ENCODE data around the gene MYOZ3.

MYOZ3 gene

DNA sequence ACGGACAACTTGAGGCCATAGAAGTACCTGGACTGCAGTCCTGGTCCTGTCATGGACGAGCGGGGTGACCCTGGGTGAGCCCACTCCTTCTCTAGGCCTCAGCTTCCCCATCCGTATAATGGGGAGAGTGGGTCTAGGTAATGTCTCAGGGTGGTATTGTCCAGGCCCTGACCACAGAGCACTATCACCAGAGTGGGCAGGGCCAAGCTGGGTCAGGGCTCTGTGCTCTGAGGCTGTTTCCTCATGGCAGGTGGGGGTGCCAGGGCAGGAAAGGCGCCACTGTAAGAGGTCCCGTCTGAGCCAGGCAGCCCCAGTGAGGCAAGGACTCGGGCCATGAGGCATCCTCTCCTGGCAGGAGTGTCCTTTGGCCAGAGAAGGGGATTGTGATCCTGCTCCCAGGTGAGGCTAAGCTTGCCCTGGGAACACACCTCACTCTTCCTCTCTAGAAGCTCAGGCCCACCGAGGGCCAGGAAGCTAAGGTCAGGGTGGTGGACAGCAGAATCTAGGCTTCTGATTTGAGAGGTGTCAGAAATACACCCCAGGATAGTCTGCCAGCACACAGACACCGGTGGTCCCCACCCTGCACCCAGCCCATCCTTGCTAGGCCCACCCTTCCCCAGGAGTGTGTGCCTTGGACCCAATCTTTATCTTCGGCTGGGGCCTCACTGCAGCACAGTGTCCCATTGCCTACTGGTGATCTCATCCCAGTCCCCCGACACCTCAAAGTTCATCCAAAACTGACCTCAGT lies 1.5 kb upstream of the MYOZ3 start:
- Mint-ChIP-seq H3K27ac (no peak overlapping the region), H3K27me3 (no peaks in the 10 kb centered on the region), H3K4me3 (no peak overlapping the region), H3K9me3 (no peaks in the 10 kb centered on the region), H3K4me1 (peaks cover 9% of the 10 kb centered on the region), H3K36me3 (no peaks in the 10 kb centered on the region)

DNA sequence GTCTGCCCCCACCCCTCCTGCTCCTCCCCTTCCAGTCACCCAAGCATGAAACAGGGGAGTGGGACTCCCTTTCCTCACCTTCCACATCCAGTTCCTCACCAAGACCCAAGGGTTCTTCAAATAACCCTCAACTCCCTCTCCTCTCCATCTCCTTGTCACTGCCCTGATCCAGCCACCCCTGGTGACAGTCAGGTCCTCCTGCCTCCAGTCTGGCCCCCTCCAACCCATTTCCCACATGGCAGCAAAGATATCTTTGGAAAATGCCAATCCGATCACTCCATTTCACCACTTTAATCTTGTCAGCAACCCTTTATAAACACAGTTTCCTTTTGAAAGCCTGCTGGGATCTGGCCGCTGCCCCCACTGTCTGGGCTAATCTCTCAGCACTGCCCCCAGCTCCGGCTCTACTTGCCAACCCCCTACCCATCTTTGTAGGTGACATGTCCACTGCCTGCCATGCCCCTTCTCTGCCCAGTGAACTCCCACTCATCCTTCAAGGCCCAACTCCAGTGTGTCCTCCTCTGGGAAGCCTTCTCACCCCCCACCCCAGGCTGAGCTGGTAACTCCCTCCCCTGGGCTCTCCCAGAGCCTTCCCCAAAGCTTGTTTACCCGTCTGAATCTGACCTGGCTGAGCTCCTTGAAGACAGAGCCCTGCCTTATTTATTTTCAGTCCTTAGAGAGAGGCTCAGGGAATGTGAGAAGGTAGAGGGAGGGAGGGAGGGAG lies 781 bp upstream of the MYOZ3 start:
- Mint-ChIP-seq H3K4me1 (peaks cover 9% of the 10 kb centered on the region), H3K9me3 (no peaks in the 10 kb centered on the region), H3K27ac (no peak overlapping the region), H3K4me3 (no peak overlapping the region), H3K27me3 (peaks cover 2% of the 10 kb centered on the region), H3K36me3 (no peaks in the 10 kb centered on the region)

DNA sequence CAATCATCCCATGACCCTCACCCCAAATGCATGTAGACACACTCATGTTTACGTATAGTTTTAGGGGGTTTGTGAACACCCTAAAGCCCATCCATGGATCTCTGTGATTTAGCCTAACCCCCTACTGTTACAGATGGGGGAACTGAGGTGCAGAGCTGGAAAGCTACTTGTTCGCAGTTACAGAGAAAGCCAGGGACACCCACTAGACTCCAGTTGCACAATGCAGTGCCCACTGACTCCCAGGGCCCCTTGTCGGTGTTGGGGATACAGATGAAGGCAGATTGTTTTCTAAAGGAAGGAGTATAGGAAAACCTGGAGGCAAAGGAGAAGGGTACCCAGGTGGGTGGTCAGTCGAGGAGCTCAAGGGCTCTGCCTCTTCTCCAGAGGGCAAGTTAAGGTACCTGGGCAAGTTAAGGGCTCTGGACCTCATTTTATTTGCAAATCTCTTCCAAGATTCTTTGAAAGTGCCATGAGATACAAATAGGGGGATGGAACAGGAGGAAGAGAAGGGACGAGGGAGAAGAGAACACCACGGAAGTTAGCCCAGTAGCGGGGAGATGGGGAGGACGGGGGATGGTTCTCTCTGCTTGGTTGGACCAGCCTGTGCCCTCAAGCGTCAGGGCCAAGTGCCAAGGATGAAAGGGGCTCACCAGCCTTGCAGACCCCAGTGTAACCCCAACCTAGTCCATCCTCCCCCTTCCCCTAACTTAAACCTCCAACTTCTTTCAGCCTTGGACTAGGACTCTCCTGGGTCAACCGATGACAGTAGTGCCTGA lies 958 bp downstream of the MYOZ3 start:
- no peaks in the 10 kb centered on the region for H3K9me3 Mint-ChIP-seq
- no peaks in the 10 kb centered on the region for H3K36me3 Mint-ChIP-seq
- no peak overlapping the region for H3K27ac Mint-ChIP-seq
- no peak overlapping the region for H3K4me3 Mint-ChIP-seq
- H3K27me3 Mint-ChIP-seq = peaks cover 2% of the 10 kb centered on the region
- H3K4me1 Mint-ChIP-seq = peaks cover 6% of the 10 kb centered on the region

DNA sequence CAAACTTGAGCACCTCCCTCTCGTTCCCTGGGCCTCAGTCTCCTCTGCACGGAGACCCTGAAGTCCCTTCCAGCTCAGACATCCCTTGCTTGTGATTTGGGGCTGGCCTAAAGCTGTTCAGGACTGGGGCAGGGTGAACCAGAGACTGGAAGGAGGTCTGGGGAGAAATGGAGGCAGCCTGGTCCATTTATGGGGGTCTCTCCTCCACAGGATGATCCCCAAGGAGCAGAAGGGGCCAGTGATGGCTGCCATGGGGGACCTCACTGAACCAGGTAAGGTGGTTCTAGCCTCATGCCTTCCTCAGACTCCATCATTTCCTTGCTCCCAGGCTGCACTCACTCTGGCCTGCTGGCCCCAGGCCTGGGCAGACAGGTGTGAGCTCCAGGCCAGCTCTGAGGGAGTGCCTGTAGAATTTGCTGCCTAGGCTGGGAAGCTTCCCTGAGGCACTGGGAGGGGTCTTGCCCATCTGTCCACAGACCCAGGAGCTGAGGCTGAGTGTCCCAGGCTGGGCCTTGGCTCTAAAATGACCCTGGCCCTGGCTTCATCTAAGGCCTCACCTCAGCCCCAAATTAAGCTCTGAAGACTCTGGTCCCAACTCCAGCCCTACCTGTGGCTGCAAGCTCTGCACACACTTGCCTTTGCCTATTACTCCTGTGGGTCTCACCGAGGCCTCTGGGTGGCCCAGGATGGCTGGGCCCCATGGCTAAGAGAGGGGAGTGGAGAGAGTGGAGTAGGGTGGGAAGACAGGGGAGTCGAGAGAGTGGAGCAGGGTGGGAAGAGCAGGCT lies 1.9 kb downstream of the MYOZ3 start:
- Mint-ChIP-seq H3K36me3 (no peaks in the 10 kb centered on the region), H3K9me3 (no peaks in the 10 kb centered on the region), H3K27me3 (peaks cover 2% of the 10 kb centered on the region), H3K27ac (no peak overlapping the region), H3K4me1 (no peaks in the 10 kb centered on the region), H3K4me3 (no peak overlapping the region)

DNA sequence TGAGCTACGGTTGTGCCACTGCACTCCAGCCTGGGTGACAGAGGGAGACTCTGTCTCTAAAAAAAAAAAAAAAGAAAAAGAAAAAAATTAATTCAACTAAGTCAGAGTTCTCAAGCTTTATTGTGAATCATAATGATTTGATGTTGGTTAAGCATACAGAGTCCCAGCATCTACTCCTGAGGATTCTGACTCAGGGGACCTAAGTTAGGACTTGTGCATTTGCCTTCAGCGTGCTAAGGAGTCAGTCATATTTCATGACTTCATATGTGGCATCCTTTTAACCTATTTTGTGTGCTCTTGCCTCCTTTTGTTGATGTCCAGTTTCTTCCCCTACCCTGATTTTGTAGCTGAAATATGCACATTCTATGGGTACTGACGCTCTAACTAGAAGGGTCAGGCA lies 2.9 kb downstream of the MYOZ3 start:
- Mint-ChIP-seq H3K36me3 (no peaks in the 10 kb centered on the region), H3K27me3 (peaks cover 2% of the 10 kb centered on the region), H3K27ac (no peak overlapping the region)

DNA sequence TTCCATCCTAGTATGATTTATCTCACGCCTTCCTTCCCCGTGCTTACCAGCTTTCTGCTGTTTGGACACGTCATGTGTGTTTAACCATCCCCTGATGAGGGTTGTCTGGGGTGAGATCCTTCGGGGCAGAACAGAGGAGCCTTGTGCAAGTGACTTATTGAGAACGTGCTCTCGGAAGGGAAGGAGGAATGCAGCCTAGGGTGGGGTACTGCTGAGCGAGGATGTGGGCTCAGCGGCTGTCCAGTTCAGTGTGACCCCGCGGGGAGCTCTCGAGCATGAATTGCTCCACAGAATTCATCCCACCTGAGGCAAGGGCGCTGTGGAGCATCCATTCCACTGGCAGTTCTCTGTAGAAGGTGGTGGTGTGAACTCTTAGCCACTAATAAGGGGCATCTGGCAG lies 4.0 kb downstream of the MYOZ3 start:
- Mint-ChIP-seq H3K27me3 (peaks cover 4% of the 10 kb centered on the region), H3K4me1 (no peaks in the 10 kb centered on the region), H3K36me3 (no peaks in the 10 kb centered on the region), H3K9me3 (no peaks in the 10 kb centered on the region), H3K4me3 (no peak overlapping the region), H3K27ac (no peak overlapping the region)

More for the DNA sequence above, 2.9 kb downstream of the MYOZ3 start:
- Mint-ChIP-seq H3K9me3 (no peaks in the 10 kb centered on the region), H3K4me1 (no peaks in the 10 kb centered on the region), H3K4me3 (no peak overlapping the region)

DNA sequence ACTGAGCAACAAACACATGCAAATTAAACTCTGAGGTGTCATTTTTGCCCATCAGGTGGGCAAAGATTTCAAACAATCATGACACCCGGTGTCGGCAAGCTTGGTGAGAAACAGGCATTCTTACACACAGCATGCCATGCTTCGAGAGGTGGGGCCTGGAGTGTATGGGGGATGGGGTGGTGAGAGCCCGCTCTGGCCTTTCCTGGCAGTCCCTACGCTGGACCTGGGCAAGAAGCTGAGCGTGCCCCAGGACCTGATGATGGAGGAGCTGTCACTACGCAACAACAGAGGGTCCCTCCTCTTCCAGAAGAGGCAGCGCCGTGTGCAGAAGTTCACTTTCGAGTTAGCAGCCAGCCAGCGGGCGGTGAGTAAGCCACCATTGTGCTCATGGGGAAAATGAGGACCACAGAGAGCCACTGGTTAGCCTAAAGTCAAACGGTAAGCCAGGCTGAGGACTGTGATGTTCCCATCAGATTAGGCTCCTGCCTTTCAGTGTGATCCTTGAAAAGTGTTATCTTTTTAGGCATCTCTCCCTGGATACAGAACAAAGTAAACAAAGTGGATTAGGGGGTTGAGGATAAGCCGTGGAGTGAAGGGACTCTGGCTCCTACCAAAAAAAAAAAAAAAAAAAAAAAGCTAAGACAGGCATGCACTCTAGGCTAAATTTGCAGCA lies 9.4 kb downstream of the MYOZ3 start:
- peaks cover 13% of the 10 kb centered on the region for H3K27me3 Mint-ChIP-seq
- H3K4me1 Mint-ChIP-seq = peaks cover 14% of the 10 kb centered on the region
- no peak overlapping the region for H3K27ac Mint-ChIP-seq
- H3K9me3 Mint-ChIP-seq = no peaks in the 10 kb centered on the region
- H3K36me3 Mint-ChIP-seq = no peaks in the 10 kb centered on the region
- H3K4me3 Mint-ChIP-seq = peak overlapping the region; percentile 49

DNA sequence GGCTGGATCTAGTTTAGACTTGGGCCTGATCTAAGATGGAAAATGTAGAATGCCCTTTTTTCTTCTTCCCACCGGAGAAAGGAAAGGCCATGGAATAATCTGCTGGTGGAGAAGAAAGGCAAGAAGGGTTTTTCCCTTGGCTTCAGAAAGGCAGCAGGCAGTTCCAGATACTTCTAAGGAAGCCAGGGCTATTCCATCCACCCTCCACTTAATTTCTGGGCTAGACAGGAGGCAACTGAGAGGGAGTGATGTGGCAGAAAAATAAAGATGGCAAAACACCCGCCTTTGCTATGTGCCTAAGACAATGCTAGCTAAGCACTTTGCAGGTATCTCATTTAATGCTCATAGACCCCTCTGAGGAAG lies 9.9 kb downstream of the MYOZ3 start:
- Mint-ChIP-seq H3K27me3 (peaks cover 13% of the 10 kb centered on the region), H3K27ac (no peak overlapping the region), H3K36me3 (no peaks in the 10 kb centered on the region), H3K4me3 (peak overlapping the region; percentile 49), H3K4me1 (peaks cover 14% of the 10 kb centered on the region), H3K9me3 (no peaks in the 10 kb centered on the region)

DNA sequence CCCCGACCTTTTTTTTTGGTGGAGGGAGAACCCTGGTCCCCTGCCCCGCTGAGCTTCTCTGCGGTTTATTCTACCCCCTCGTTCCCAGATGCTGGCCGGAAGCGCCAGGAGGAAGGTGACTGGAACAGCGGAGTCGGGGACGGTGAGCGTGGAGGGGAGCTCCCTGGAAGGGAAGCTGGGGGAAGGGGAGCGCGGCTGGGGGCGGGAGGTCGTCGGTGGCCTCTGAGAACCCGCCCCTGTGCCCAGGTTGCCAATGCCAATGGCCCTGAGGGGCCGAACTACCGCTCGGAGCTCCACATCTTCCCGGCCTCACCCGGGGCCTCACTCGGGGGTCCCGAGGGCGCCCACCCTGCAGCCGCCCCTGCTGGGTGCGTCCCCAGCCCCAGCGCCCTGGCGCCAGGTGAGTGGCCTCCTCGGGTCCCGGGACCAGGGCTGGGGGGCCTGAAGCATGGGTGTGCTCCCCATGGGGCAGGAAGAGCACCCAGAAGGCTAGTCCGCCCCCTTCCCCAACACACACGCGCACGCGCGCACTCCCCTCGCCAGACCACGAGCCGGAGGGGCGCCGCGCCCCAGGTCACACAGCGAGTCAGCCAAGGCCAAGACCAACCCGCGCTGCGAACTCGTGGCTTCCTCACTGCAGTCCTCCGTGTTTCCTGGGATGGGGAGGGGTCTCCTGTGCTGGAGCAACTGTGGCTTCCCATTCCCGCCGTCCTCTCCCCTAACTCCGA lies 10.6 kb downstream of the MYOZ3 start:
- H3K36me3 Mint-ChIP-seq = no peaks in the 10 kb centered on the region
- H3K4me1 Mint-ChIP-seq = peaks cover 14% of the 10 kb centered on the region
- H3K9me3 Mint-ChIP-seq = no peaks in the 10 kb centered on the region
- peak overlapping the region; percentile 79 for H3K4me3 Mint-ChIP-seq
- no peak overlapping the region for H3K27ac Mint-ChIP-seq
- peaks cover 13% of the 10 kb centered on the region for H3K27me3 Mint-ChIP-seq

DNA sequence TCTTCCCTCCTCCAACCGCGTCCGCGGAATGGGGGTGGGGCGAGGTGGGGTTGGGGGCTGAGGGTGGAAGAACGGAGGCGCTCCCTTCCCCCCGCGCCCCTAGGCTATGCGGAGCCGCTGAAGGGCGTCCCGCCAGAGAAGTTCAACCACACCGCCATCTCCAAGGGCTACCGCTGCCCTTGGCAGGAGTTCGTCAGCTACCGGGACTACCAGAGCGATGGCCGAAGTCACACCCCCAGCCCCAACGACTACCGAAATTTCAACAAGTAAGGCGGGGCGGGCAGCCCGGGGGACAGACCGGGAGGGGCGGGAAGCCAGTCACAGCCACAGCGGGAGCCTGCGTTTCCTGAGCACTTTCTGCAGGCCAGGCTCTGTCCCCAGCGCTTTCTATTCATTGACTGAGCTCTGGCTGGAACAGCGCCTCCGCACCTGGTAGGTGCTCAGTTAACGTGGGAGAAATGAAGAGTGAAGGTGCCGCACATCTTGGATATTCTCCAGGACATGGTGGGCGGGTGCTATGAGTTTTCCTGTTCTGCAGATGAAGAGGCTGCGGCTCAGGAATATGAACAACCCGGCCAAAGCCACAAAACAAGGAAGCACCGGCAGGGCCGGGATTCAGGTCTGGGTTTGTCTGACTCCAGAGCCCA lies 11.3 kb downstream of the MYOZ3 start:
- peaks cover 13% of the 10 kb centered on the region for H3K27me3 Mint-ChIP-seq
- H3K4me1 Mint-ChIP-seq = peaks cover 14% of the 10 kb centered on the region
- no peak overlapping the region for H3K27ac Mint-ChIP-seq
- no peaks in the 10 kb centered on the region for H3K9me3 Mint-ChIP-seq
- H3K36me3 Mint-ChIP-seq = no peaks in the 10 kb centered on the region
- H3K4me3 Mint-ChIP-seq = peak overlapping the region; percentile 79

DNA sequence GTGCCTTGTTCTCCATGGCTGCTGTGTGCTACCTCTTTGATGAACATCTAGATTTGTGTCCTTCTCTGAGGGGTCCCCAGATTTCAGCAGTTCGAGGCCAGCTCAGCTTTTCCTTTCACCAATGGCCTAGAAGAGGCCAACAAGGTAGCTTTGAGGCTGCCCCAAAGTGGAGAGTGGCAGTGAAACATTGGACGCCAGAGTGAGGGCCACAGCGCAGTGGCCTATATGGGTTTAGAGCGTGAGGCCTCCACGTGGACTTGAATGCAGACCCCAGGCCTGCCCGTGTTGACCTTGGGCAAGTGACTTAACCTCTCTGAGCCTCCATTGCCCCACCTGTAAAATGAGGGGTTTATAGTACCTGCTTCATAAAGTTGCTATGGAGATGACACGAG lies 11.8 kb downstream of the MYOZ3 start:
- no peaks in the 10 kb centered on the region for H3K36me3 Mint-ChIP-seq
- H3K9me3 Mint-ChIP-seq = no peaks in the 10 kb centered on the region
- peaks cover 13% of the 10 kb centered on the region for H3K27me3 Mint-ChIP-seq
- H3K4me3 Mint-ChIP-seq = peak overlapping the region; percentile 79
- H3K27ac Mint-ChIP-seq = no peak overlapping the region
- H3K4me1 Mint-ChIP-seq = peaks cover 14% of the 10 kb centered on the region

DNA sequence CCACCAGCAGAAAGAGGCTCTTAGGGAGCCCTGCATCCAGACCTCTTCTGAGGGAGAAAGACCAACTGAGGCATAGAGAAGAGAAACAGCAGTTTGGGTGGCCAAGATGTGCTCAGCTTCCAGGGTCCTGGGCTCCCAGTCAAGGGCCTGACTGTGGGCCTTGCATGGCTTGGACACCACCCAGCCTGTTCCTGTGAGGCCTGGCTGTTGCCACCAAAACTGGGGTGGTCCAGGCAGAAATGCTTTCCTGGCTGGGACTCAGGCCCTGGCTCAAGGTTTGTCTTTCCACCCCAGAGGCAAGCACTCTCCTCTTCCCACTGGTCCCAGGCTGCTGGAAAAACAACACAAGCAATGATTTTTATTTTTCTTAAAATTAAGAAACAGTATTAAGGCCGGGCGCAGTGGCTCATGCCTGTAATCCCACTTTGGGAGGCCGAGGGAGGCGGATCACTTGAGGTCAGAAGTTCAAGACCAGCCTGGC lies 13.3 kb downstream of the MYOZ3 start:
- peaks cover 13% of the 10 kb centered on the region for H3K27me3 Mint-ChIP-seq
- no peaks in the 10 kb centered on the region for H3K36me3 Mint-ChIP-seq

DNA sequence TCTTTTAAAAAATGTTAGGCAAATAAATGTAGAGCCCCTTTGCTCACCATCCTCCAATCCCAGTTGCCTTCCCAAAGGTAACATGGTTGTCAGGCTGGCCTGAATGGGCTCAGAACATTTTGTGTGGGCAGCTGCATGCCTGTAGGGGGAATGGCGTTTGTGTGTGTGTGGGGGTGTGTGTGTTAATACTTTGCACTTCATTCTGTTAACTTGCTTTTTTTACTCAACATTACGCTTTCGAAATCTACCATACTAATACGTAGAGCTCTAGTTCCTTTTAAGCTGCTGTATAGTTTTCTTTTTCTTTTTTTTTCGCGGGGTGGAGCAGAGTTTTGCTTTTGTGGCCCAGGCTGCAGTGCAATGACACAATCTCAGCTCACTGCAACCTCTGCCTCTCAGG lies 14.0 kb downstream of the MYOZ3 start:
- Mint-ChIP-seq H3K4me3 (no peak overlapping the region), H3K27me3 (peaks cover 10% of the 10 kb centered on the region)

More for the DNA sequence above, 13.3 kb downstream of the MYOZ3 start:
- no peak overlapping the region for H3K27ac Mint-ChIP-seq
- H3K4me3 Mint-ChIP-seq = no peak overlapping the region
- peaks cover 14% of the 10 kb centered on the region for H3K4me1 Mint-ChIP-seq
- no peaks in the 10 kb centered on the region for H3K9me3 Mint-ChIP-seq

DNA sequence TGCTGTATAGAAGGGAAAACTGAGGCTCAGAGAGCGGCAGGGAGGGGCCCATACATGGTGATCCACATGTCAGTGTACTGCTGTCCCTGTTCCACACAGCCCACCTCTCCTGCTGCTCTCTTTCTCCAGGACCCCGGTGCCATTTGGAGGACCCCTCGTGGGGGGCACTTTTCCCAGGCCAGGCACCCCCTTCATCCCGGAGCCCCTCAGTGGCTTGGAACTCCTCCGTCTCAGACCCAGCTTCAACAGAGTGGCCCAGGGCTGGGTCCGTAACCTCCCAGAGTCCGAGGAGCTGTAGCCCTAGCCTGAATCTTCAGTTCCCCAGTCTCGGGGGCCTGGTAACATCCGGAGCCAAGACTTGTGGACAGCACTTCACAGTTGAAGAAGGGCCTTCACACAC lies 15.5 kb downstream of the MYOZ3 start:
- no peak overlapping the region for H3K27ac Mint-ChIP-seq
- peaks cover 6% of the 10 kb centered on the region for H3K36me3 Mint-ChIP-seq
- no peaks in the 10 kb centered on the region for H3K9me3 Mint-ChIP-seq
- no peak overlapping the region for H3K4me3 Mint-ChIP-seq
- peaks cover 6% of the 10 kb centered on the region for H3K4me1 Mint-ChIP-seq
- H3K27me3 Mint-ChIP-seq = no peaks in the 10 kb centered on the region

More for the DNA sequence above, 14.0 kb downstream of the MYOZ3 start:
- Mint-ChIP-seq H3K9me3 (no peaks in the 10 kb centered on the region), H3K4me1 (peaks cover 14% of the 10 kb centered on the region), H3K36me3 (peaks cover 2% of the 10 kb centered on the region), H3K27ac (no peak overlapping the region)

Data from activated naive CD4-positive, alpha-beta T cell treated with anti-CD3 and anti-CD28 coated beads, Interleukin-2, amount 50 U/mL, for 24 hours (primary cell).